ENCODE data around the gene POLR3C.

The POLR3C gene

GRCh38 chr1:145863282-145864018, 39.5 kb downstream of the POLR3C start:
- in situ Hi-C loops (cut with MboI; ENCODE audit: low sequenced_read_pairs), result no loop called here

GRCh38 chr1:145868232-145868631, 44.2 kb downstream of the POLR3C start:
- in situ Hi-C loops (cut with MboI; ENCODE audit: low sequenced_read_pairs), result no loop called here

DNA sequence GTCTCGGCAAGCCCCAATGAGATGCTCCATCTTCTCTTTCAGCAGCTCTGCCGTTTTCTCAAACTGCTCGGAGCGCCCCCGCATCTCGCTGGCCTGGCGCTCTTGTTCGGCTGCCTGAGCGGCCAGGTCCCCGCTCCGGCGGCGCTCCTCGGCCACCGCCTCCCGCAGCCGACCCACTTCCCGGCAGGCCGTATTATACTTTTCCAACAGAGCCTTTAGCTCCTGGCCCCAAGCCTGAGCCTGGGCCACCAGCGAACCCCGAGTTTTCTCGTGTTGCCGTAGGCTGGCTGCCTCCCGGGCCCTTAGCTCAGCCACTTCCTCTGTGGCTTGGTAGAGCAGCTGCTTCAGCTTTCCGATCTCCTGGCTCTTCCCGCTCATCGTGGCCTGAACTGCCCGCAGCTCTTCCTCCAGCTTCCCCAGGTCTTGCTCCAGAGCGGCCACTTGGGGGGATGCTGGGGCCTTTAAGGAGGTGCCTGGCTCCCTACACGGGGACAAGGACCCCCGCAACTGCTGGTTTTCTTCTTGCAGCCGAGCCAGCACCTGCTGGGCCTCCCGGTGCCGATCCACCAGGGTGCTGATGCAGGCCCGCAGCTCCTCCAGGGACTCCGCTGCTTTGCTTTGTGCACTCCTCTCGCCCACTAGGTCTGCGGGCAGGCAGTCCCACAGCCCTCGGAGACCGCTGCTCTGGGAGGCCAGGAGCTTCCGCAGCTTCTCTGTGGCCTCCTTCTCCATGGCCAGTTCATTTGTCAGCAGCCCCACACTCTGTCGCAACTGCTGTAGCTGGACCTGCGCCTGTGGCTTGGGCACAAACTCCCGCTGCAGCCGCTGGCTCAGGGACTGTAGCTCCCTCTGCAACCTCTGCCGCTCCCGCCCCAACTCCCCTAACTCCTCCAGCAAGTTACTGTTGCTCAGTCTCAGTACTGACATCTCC, 48.3 kb downstream of the POLR3C start:
- in situ Hi-C loops (cut with MboI; ENCODE audit: low sequenced_read_pairs), result no loop called here

- in situ Hi-C loops (cut with MboI; ENCODE audit: low sequenced_read_pairs), result no loop called here
Measured at GRCh38 chr1:145874646-145875045, 50.6 kb downstream of the POLR3C start.

DNA sequence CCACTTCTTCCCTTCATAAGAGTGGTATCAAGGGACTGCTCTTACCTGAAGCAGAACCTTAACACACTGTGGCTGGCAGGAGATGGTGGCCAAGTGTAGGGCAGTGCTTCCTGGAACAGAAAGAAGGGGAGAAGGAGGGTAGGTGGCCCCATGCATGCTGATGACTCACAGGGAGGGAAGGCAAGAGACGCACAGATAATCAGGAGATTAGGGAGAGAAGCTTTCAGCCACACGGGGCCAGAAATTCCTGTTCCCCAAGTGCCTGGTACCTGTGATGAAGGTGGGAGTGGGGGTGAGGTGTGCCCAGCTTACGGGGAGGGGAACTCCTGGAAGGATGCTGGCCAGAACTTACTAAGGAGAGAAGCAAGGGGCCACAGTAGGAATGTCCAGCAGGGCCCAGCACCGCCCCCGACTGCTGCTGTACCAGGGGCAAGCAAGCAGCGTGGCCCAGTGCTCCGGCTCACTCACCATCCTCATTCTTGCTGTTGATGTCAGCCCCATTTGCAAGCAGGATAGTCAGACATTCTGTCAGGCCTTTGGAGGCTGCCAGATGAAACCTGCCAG, 54.0 kb downstream of the POLR3C start:
- in situ Hi-C loops (cut with MboI; ENCODE audit: low sequenced_read_pairs), result no loop called here

GRCh38 chr1:145878724-145879123, 54.7 kb downstream of the POLR3C start:
- in situ Hi-C loops (cut with MboI; ENCODE audit: low sequenced_read_pairs), result no loop called here

GRCh38 chr1:145879775-145880174, 55.8 kb downstream of the POLR3C start:
- in situ Hi-C loops (cut with MboI; ENCODE audit: low sequenced_read_pairs), result no loop called here

- in situ Hi-C loops (cut with MboI; ENCODE audit: low sequenced_read_pairs), result no loop called here
Measured at GRCh38 chr1:145884675-145885074, 60.7 kb downstream of the POLR3C start.

DNA sequence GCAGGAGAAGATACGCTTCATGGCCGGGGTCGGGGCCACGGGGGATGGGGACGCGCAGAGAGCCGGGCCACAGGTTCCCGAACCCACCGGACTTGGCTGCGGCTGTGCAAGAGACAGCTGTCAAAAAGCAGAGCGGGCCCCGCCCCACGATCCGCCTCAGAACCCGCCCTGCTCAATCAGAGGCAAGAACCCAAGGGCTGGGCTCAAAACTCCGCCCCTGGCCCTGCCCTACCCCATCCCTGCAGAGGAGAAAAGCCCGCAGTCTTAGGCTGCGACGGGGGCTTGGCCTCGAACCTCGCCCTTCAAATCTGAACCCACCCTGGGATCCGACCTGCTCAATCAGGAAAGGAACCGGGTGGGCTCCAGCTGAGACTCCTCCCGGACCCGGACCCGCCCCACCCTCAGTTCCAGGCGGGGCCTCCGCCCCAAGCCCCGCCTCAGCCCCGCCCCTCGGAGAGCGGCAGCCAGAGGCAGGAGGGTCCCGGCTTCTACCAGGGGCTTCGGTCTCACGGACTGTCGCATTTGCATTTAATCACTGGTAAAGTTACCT, 61.8 kb downstream of the POLR3C start, which contains the start of gene ANKRD35:
Gene ANKRD35, minus strand, starts transcription at position 129 of the 550 bp plus-strand sequence. Its CDS starts 108 bp downstream, at position 21.
- in situ Hi-C loops (cut with MboI; ENCODE audit: low sequenced_read_pairs), result no loop called here

DNA sequence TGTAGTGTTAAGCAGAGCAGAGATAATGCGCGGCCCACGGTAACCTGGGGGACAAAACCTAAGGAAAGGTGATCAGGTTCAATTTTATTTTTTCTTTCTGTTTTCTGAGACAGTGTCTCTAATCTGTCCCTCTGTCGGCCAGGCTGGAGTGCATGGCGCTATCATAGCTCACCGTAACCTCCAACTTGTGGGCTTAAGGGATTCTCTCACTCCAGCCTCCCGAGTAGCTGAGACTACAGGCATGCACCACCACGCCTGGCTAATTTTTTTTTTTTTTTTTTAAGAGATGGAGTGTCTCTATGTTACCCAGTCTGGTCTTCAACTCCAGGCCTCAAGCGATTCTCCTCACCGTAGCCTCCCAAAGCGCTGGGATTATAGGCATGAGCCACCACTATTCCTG, 62.4 kb downstream of the POLR3C start:
- in situ Hi-C loops (cut with MboI; ENCODE audit: low sequenced_read_pairs), result no loop called here

DNA sequence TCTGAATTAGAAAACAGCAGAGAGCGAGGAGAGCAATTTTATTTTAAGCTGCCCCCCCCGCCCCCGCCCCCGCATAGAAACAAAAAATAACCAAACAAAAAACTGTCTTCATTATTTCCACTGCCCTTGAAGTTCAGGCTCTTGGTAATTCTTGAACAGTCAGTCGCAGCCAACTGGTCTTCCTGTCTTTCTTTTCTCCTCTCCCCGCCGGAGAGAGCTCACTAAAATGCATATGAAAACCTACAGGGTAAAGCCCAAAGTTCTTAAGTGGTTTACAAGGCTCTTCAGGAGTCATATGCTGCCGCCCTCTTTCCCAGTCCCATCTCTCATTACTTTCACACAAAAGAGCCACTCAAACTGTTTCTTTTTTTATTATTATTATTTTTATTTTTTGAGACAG, 62.8 kb downstream of the POLR3C start:
- in situ Hi-C loops (cut with MboI; ENCODE audit: low sequenced_read_pairs), result no loop called here

DNA sequence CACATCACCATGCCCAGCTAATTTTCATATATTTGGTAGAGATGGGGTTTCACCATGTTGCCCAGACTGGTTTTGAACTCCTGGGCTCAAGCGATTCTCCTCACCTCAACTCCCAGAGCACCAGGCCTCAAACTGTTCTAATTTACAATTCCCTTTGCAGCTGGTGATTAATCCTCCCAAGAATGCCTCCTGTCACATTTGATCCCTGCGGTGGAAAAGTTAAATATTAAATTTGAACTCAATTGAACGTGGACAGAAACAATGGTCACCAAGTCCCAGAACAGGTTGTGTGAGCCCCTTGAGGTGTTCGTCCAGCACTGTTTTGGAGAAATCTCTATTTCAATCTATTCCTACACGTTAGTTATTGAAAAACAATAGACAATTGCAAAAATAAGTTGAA, 63.6 kb downstream of the POLR3C start:
- in situ Hi-C loops (cut with MboI; ENCODE audit: low sequenced_read_pairs), result no loop called here

- in situ Hi-C loops (cut with MboI; ENCODE audit: low sequenced_read_pairs), result no loop called here
Measured at GRCh38 chr1:145889722-145890121, 65.7 kb downstream of the POLR3C start.

GRCh38 chr1:145891143-145891542, 67.1 kb downstream of the POLR3C start:
- in situ Hi-C loops (cut with MboI; ENCODE audit: low sequenced_read_pairs), result no loop called here

GRCh38 chr1:145891587-145892485, 67.8 kb downstream of the POLR3C start:
- in situ Hi-C loops (cut with MboI; ENCODE audit: low sequenced_read_pairs), result no loop called here

DNA sequence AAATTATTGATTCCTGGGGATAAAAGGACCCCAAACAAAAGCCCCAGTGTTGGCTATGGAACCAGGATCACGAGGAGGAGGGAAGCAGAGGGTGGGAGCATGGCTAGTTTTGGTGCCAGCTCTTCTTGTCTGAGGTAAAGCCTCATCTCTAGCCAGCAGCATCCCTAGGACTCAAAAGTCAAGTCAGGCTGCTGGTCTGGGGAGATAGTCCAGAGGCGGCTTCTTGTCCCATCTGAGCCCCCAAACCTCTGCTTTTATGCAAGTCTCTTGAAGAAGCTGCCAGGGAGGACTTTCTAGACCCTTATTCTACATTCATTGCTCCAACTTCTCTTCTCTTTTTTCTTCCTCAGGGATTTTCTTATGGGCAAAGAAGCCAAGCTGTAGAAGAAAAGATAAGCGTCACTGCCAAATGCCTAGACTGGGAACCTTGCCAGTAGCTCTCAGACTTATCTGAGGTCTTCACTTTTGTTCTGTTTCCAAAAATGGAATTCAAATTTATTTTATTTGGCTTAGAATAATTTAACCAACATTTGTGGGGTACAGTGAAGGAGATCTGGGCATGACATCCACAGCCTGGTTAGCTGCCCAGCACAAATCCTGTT, 68.6 kb downstream of the POLR3C start:
- in situ Hi-C loops (cut with MboI; ENCODE audit: low sequenced_read_pairs), result no loop called here

DNA sequence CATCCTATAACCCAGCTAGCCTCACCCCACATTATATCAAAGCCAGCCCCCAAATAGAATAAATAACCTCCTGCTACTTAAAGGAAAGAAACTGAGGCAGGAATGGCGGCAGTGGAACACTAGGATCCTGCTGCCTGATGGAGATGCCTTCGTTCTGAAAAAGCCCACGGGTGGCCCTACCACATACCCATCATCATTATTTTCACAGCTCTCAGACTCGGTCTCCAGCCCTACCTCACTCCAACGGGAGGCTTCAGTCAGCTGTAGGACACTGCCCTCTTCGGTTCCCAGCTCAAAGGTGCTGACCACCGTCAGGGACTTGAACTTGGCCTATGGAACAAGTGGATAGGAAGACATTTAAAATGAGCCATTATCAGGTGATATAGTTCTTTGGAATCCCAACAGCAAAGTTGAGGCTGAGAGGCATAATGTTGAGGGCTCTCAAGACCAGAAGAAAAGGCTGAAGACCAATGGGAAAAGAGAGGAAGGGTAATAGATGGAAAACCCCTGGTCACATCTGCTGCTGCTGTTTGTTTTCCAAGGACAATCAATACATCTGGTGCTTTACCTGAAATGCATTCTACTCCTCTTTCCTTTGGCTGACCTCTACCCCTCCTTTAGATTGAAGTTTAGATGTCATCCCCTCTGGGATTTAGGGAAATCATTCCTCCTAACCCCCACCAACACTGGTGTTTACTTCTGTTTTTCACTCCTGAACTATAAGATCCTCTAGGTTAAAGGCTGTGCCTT, 69.5 kb downstream of the POLR3C start:
- in situ Hi-C loops (cut with MboI; ENCODE audit: low sequenced_read_pairs), result no loop called here

Measured in HL-60/S4 treated with retinoic acid at 250 ng/mL for 4 days and 3 days (cell line).